ENCODE measurements around the gene MXD3. TPM values are rescaled to one million over a fixed set of nuclear protein-coding genes. Genes with fewer than 3 reads are reported as not detected.

MXD3 gene
- total and polyA plus RNA-seq, 10 of the 15 experiments (the other 5 are each of a cell fraction or from before 2014, with no cell fraction given), result 0.24 to 29.8 (median 13.5) TPM

- Histone ChIP-seq H3K4me3 (peak overlapping the region; percentile 86), H3K4me2 (ENCODE audit: control insufficient read depth, insufficient read depth) (peak overlapping the region; percentile 83), H4K20me1 (ENCODE audit: control insufficient read depth, insufficient read depth) (no peaks in the 10 kb centered on the region), H3K27ac (ENCODE audit: control insufficient read depth, insufficient read depth) (no peak overlapping the region), H3K79me2 (ENCODE audit: control insufficient read depth, insufficient read depth, low read length) (peaks cover 14% of the 10 kb centered on the region), H3K4me1 (ENCODE audit: control insufficient read depth, insufficient read depth, low read length) (peaks cover 23% of the 10 kb centered on the region), H2AFZ (ENCODE audit: control insufficient read depth, low read depth, low read length) (no peak overlapping the region), H3K27me3 (replicated peaks in 1 of 2; ENCODE audit: control insufficient read depth in 2 of 2, insufficient read depth in 2 of 2, low read length in 1 of 2) (no peaks in the 10 kb centered on the region), H3K9ac (ENCODE audit: control insufficient read depth, insufficient read depth, low read length) (no peak overlapping the region), H3K9me3 (replicated peaks; ENCODE audit: control insufficient read depth, insufficient read depth, low read length) (no peaks in the 10 kb centered on the region), H3K36me3 (ENCODE audit: control insufficient read depth in 2 of 2, insufficient read depth in 2 of 2, low read length in 1 of 2) (peaks cover 7 to 11% of the 10 kb centered on the region in 2 experiments)
- DNase-seq (ENCODE audit: low read depth, low spot score), result no peak
- ATAC-seq, result no peak
- 76% methylated on average over 13 of the region's 13 CpGs for WGBS (ENCODE audit: insufficient coverage, insufficient replicate concordance, low lambda C conversion rate, missing lambda C conversion rate)
- RAD21 ChIA-PET (ENCODE audit: unreplicated experiment), result interaction anchor here (0.6 to 1.9 kb wide), 11 partner anchors 9 to 197 kb away, joined by 3 to 9 read pairs (median 5); partner anchors contain the start of gene LMAN2
- BruUV-seq (replicated peaks), result no TSS peak
- TF ChIP-seq, protein P1, sequence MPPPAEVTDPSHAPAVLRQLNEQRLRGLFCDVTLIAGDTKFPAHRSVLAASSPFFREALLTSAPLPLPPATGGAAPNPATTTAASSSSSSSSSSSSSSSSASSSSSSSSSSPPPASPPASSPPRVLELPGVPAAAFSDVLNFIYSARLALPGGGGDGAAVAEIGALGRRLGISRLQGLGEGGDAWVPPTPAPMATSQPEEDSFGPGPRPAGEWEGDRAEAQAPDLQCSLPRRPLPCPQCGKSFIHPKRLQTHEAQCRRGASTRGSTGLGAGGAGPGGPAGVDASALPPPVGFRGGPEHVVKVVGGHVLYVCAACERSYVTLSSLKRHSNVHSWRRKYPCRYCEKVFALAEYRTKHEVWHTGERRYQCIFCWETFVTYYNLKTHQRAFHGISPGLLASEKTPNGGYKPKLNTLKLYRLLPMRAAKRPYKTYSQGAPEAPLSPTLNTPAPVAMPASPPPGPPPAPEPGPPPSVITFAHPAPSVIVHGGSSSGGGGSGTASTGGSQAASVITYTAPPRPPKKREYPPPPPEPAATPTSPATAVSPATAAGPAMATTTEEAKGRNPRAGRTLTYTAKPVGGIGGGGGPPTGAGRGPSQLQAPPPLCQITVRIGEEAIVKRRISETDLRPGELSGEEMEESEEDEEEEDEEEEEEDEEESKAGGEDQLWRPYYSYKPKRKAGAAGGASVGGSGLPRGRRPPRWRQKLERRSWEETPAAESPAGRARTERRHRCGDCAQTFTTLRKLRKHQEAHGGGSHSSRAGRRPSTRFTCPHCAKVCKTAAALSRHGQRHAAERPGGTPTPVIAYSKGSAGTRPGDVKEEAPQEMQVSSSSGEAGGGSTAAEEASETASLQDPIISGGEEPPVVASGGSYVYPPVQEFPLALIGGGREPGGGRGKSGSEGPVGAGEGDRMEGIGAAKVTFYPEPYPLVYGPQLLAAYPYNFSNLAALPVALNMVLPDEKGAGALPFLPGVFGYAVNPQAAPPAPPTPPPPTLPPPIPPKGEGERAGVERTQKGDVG (CRISPR knock-in tag; IDR thresholded peaks at IDR 0.05), result no peak
- TF ChIP-seq DPF2 (IDR thresholded peaks at IDR 0.05), result no peak
- TF ChIP-seq ZNF384 (IDR thresholded peaks at IDR 0.05; ENCODE audit: borderline replicate concordance, low read depth, low read length), result no peak
- TF ChIP-seq IKZF2 (IDR thresholded peaks at IDR 0.05), result no peak
- no peak for TF ChIP-seq MTA3 (IDR thresholded peaks at IDR 0.05; ENCODE audit: borderline replicate concordance, low read length)
- in situ Hi-C loops (cut with MboI), result no loop called here
- SMC1A ChIA-PET (ENCODE audit: uncharacterized antibody, unreplicated experiment), result interaction anchor here (0.6 to 4.9 kb wide), 18 partner anchors 9 to 198 kb away, joined by 3 to 26 read pairs (median 4); partner anchors contain the start of gene DOK3
- CTCF ChIA-PET, result interaction anchor here (0.6 to 3.6 kb wide), 46 partner anchors 9 to 314 kb away, joined by 3 to 56 read pairs (median 5); partner anchors contain the start of genes LMAN2, NSD1, PDLIM7 and SLC34A1
- FAIRE-seq, result no peak
- POLR2A ChIA-PET, result interaction anchor here (0.8 to 1.3 kb wide), 5 partner anchors 41 to 198 kb away, joined by 3 to 6 read pairs (median 3); partner anchors contain the start of genes LMAN2 and PDLIM7
- intact Hi-C loops (cut with micrococcal nuclease; ENCODE audit: unreplicated experiment), result loop anchor here (5.0 kb wide), 2 partner anchors 52 to 192 kb away; no protein-coding TSS in a partner anchor
Measured at GRCh38 chr5:177310332-177310731, 1.4 kb downstream of the MXD3 start.

Data from GM12878 (cell line).